PFSK-1 (cell line): ENCODE results near the gene BCL2L11.

Experiments used
- FOXP2 ChIP-seq: optimal IDR thresholded peaks from 2 replicates; pipeline ENCODE3; 2011; ENCODE audit warnings: borderline replicate concordance, control low read depth, inconsistent platforms; ENCODE audit not compliant: insufficient read depth; ENCODE audit errors: extremely low read length, extremely low read depth
- POLR2AphosphoS5 ChIP-seq: IDR thresholded peaks from 2 replicates; pipeline ENCODE4 v1.6.1; 2012; ENCODE audit warnings: low read depth, mild to moderate bottlenecking, control low read depth, low read length, moderate library complexity
- SIN3A ChIP-seq: IDR thresholded peaks from 2 replicates; pipeline ENCODE4 v1.6.1; 2012; ENCODE audit warnings: mild to moderate bottlenecking, low read length, moderate library complexity, borderline replicate concordance; ENCODE audit not compliant: insufficient read depth
- TAF1 ChIP-seq: IDR thresholded peaks from 2 replicates; pipeline ENCODE4 v1.6.1; 2012; ENCODE audit warnings: low read length, control low read depth, borderline replicate concordance; ENCODE audit not compliant: insufficient read depth
- TF ChIP-seq, protein P1 (sequence below), 2 experiments: IDR thresholded peaks; 2 replicates each; pipeline versions ENCODE4 v1.6.1 to v1.8.0; 2011 to 2012; ENCODE audit warnings: low read depth in 2 of 2, low read length in 2 of 2, control low read depth in 1 of 2, inconsistent platforms in 1 of 2, mild to moderate bottlenecking in 1 of 2, moderate library complexity in 1 of 2; ENCODE audit not compliant: insufficient read depth in 1 of 2

The BCL2L11 gene

DNA sequence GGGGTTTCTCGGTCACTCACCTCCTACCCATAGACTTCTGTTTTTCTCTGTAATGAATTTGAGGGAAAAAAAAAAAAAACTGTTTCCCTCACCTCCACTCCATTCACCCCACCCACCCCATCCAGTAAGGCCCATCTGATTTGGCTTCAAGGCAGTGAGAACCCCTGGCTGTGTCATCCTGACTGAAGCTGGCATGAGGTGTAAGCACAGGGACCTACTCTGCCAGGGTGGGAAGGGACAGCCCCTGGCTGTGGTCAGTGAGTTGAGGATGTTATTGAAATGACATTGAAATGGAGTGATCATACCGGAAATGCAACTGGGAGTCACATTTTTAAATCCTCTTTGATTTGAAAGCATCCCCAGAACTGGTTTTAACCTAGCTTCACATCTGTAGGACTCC is 19.1 kb upstream of the BCL2L11 start:
- TF ChIP-seq POLR2AphosphoS5 (no peak), TAF1 (no peak), FOXP2 (no peak), SIN3A (no peak)
- TF ChIP-seq, protein P1, sequence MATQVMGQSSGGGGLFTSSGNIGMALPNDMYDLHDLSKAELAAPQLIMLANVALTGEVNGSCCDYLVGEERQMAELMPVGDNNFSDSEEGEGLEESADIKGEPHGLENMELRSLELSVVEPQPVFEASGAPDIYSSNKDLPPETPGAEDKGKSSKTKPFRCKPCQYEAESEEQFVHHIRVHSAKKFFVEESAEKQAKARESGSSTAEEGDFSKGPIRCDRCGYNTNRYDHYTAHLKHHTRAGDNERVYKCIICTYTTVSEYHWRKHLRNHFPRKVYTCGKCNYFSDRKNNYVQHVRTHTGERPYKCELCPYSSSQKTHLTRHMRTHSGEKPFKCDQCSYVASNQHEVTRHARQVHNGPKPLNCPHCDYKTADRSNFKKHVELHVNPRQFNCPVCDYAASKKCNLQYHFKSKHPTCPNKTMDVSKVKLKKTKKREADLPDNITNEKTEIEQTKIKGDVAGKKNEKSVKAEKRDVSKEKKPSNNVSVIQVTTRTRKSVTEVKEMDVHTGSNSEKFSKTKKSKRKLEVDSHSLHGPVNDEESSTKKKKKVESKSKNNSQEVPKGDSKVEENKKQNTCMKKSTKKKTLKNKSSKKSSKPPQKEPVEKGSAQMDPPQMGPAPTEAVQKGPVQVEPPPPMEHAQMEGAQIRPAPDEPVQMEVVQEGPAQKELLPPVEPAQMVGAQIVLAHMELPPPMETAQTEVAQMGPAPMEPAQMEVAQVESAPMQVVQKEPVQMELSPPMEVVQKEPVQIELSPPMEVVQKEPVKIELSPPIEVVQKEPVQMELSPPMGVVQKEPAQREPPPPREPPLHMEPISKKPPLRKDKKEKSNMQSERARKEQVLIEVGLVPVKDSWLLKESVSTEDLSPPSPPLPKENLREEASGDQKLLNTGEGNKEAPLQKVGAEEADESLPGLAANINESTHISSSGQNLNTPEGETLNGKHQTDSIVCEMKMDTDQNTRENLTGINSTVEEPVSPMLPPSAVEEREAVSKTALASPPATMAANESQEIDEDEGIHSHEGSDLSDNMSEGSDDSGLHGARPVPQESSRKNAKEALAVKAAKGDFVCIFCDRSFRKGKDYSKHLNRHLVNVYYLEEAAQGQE (IDR thresholded peaks at IDR 0.05; ENCODE audit: insufficient read depth in 1 of 2, low read depth in 2 of 2, low read length in 2 of 2), result no peak

DNA sequence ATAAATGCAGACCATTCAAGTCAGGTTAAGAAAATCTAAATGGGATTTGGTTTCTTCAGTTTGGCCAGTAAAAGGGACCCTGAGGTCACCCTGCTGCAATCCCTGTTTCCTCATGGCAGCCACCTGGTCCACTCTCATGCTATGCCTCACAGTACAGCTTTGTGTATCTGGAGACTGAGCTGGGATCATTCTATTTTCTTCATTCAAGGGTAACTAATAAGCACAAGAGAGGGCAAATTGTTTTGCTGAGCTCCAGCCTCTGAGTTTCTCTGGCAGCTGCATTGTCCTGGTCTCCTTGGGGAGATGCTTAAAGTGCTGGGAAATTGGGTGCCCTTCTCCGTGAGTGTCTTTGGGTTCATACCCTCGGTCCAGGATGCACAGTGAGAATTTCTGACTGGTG is 18.5 kb upstream of the BCL2L11 start:
- TF ChIP-seq TAF1 (no peak), POLR2AphosphoS5 (no peak), SIN3A (no peak), FOXP2 (no peak)
- TF ChIP-seq, protein P1 (IDR thresholded peaks at IDR 0.05; ENCODE audit: insufficient read depth in 1 of 2, low read depth in 2 of 2, low read length in 2 of 2), result no peak

DNA sequence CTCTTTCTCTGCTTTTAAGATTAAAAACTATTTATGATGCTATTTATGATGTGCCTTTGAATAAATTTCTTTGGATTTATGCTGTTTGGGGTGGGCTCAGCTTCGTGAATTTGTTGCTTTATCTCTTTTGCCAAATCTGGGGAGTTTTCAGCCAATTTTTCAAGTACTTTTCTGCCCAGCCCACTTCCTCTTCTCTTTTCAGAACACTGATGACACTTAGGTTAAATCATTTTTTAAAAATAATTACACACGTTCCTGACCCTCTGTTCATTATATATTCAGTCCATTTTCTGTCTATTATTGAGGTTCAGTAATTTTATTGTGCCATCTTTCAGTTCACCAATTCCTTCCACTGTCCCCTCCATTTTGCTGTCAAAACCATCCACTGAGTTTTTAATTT is 14.8 kb upstream of the BCL2L11 start:
- no peak for TF ChIP-seq POLR2AphosphoS5
- no peak for TF ChIP-seq TAF1
- TF ChIP-seq FOXP2, result no peak
- TF ChIP-seq, protein P1 (IDR thresholded peaks at IDR 0.05; ENCODE audit: insufficient read depth in 1 of 2, low read depth in 2 of 2, low read length in 2 of 2), result no peak
- TF ChIP-seq SIN3A, result no peak

DNA sequence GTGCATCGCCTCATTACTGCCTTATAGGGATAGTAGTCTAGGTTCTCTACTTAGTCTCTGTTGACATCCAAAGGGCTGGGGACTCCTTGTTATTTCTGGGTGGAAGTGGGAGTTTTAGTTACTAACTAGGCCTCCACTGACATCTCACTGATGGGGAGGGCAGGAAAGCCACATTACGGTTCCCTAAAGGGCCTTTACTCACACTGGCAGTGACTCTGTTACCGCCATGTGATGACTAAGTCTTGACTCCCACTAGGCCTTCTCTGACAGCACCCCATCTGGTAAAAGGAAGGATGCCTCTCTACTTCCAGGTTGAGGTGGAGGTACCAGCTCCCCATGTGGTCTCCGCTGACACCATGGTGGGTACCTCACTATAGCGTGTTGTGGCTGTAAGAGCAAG is 14.0 kb upstream of the BCL2L11 start:
- TF ChIP-seq SIN3A (no peak), POLR2AphosphoS5 (no peak), FOXP2 (no peak), TAF1 (no peak)
- TF ChIP-seq, protein P1 (IDR thresholded peaks at IDR 0.05; ENCODE audit: insufficient read depth in 1 of 2, low read depth in 2 of 2, low read length in 2 of 2), result no peak

DNA sequence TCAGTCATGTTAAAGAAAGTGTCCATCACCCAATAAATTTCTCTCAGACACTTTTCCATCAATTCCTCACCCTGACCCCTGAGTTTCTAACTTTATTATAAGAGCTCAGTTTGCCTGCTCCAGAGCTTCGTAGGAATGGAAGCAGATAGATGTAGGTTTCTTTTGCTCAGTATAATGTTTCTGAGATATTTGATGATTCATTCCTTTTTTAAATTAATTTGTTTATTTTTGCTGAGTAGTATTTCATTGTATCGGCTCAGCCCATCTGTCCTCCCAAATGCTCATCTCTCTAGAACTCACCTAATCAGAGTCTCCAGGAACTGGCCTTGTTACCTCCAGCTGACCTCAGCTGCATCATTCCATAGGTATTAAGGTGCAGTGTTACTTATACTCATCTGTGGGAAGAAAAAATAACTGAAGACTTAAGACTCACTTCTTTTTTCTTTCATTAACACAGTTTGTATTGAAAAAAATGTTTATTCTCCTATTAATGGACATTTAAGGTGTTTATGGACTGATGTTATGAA is 11.9 kb upstream of the BCL2L11 start:
- TF ChIP-seq, protein P1 (IDR thresholded peaks at IDR 0.05; ENCODE audit: insufficient read depth in 1 of 2, low read depth in 2 of 2, low read length in 2 of 2), result no peak
- TF ChIP-seq FOXP2 (no peak), TAF1 (no peak), SIN3A (no peak), POLR2AphosphoS5 (no peak)
